GM21737 (cell line): ENCODE data around the gene CRYGS.
"Not testable (repeated sequence)": the region's sequence is repeated elsewhere in the genome, so short reads cannot be mapped to it uniquely, and the experiment has no call there.

Experiments used
- ATAC-seq: cut with Tn5 transposase; IDR thresholded peaks from one replicate; pipeline ENCODE4 v1.9.1; 2021; ENCODE audit warnings: mild to moderate bottlenecking, moderate library complexity; ENCODE audit not compliant: unreplicated experiment

Gene CRYGS

DNA sequence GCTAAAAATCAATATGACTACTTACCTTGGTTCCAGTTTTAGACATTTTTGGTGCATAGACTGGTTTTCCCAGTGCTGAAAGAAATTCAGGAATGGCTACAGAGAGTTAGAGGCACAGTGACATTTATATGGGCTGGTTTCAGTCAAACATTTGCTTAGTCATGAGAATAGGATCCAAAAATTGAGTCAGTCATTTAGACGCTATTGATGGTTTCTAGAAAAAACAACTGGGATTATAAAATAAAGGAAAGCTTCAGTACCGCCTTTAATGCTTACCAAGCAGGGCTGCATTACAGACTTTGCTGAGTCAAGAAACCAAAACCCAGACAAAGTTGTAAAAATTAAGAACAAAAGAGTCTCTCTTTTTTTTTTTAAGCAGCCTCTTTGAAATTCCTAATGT, at the start of gene CRYGS:
Gene CRYGS (minus strand): TSS at position 100 of the 400 bp plus-strand sequence. CDS start 54 bp downstream, at position 46.
- ATAC-seq: no peak

DNA sequence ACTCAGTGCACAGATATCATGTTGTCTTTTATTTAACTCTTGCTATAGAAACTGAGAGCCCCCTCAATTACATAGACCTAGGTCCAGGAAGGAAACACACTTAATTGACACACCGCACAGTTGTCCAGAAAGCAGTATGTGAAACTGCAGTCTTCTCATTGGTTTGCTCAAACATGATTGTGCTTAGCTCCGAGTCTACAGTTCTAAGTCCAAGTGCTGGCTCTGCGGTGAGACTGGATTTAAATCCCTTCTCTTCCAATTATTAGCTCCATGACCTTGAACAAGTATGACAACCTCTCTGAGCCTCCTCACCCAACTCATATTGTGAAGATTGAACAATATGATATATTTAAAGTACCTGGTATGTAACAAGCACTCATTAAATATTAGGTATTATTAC, 49.7 kb upstream of the CRYGS start:
- ATAC-seq: no peak

DNA sequence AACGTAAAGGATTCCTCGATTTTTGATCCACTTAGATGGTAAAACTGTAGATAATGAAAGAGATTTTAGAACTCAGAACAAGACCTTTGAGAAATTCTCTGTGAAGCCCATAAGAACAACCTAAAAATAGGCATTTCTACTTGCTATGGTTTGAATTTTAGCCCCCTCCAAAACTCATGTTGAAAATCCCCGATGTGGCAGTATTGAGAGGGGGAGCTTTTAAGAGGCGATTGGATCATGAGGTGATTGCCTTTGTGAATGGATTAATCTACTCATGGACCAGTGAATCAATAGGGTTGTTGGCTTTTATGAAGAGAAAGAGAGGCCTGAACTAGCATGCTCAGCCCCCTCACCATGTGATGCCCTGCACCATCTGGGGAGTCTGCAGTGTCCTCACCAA, 48.5 kb upstream of the CRYGS start:
- no peak for ATAC-seq

DNA sequence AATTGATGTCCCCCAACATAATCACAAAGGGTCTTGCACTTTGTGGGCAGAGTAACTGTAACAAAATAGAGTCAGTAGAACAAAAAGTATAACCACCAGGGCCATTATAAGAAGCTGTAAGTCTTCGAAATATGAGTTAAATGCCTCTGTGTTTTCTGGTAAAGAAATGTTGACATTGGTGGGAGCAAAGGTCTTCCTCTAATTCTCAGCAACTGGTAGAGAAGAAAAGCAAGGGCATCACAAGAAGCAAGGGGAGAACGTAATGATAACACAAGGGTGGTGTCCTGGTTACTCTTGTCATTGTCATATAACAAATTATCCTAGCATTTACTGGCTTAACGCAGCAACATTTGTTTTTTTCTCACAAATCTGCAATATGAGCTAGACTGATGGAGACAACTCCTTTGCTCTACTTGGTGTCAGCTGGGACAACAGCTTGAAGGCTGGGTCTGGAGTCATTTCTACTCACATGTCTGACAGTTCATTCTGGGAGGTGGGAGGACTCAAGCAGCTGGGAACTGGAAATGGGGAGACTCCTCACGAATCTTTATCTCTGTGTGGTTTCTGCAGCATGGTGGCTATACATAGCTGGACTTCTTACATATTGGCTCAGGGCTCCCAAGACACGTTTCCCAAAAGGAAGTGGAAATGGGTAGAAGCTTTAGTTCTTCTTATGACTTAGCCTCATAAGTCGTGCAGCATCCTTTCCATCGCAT, 46.6 kb upstream of the CRYGS start:
- no peak for ATAC-seq

DNA sequence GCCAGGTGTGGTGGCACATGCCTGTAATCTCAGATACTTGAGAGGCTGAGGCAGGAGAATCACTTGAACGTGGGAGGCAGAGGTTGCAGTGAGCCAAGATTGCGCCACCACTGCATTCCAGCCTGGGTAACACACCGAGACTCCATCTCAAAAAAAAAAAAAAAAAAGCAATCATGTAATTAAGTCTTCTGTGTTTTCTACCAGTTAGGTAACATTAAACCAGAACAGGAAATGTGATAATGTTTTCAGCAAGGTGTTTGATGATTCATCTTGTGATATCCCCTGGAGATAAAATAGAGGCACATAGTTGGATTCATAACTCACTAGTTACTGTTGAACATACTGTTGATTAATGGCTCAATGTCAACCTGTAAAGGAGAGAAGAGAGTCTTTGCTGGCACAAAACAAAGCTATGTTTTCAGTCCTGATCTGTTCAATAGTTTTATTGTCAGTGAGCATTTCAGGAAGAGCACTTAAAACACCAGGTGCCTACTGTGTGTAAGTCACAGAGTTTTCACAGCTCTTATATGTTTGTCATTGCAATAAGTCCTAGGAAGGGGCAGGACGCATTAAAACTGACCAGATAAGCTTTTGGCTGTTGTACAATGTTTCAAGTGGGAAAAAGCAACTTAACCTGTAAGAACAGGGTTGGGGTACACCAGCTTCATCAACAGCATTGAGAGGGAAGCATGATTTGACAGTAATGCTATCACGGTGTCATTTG, 45.8 kb upstream of the CRYGS start:
- ATAC-seq: no peak

DNA sequence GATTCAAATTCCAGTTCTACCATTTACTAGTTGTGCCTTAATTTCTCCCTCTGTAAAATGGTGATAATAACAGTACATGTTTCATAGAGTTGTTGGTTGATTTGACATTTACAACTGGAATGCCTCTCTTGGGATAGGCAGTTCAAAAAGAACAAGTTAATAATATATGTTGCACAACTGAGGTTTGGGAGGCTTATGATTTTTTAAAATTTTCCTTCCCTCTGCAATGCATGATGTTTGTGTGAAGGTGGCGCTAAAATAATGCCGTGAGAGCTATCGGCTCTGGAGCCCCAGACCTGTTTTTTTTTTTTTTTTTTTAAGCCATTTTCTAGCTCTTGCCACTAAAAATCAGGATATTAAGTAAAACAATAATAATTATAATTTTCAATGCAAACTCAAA, 44.9 kb upstream of the CRYGS start:
- ATAC-seq: no peak

DNA sequence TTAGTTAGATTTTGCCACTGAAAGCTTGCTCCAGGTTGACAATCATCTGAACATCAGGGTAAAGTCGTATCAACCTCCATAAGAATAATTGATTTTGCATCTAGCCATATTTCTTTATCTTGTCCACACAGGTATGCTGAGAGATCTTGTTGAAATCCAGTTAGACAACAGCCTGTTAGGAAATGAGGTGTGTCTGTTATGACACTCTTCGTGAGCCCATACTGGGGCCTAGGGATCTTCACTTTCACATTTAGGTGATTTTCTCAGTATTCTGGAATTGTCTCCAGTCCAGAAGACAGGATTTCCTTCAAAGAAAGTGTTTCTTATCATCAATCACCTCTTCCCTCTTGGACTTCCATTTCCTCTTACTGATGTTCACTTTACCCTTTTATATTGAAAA, 44.5 kb upstream of the CRYGS start:
- no peak for ATAC-seq

DNA sequence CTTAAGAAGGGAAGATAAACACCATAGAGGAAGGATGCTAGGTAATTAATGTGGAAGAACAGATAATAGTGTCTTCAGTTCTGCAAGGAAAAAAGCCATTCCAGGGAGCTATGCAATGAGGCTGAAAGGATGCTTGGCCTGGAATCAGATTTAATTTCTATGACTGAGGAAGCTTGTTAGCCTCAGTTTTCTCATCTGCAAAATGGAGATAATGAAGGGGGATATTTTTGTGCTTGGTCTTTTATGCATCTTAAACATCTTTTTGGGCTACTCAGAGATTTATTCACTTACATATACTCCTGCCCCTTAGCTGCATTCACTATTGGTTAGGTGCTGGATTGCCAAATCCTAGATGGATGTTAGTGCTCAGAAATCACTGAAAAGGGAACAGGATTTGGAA, 43.0 kb upstream of the CRYGS start:
- no peak for ATAC-seq

DNA sequence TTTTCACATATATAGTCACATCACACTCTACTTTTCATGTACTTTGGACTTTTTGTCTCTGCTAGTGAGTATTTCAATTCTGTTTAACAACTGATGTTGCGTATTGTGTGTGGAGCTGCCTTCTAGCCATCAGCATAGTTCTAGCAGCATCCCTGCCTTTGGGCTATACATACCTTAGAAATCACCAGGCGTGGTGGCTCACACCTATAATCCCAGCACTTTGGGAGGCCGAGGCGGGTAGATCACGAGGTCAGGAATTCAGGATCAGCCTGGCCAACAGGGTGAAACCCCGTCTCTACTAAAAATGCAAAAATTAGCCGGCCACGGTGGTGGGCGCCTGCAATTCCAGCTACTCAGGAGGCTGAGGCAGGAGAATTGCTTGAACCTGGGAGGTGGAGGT, 42.1 kb upstream of the CRYGS start:
- ATAC-seq: not testable (repeated sequence)

DNA sequence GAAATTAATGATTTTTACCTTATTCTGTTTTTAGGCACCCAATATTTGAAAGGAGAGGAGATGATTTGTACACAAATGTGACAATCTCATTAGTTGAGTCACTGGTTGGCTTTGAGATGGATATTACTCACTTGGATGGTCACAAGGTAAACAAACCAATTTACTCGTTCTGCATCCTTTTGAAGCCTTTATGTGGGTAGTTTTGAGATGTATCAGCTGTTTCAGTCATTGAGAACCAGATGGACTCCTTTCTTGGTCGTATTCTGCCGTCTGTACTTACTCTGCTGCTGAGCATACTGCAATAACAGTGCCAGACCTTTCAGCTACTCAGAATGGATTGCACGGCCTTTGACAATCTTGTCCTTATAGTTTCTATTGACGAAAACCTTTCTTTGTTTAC, 39.7 kb upstream of the CRYGS start:
- no peak for ATAC-seq

DNA sequence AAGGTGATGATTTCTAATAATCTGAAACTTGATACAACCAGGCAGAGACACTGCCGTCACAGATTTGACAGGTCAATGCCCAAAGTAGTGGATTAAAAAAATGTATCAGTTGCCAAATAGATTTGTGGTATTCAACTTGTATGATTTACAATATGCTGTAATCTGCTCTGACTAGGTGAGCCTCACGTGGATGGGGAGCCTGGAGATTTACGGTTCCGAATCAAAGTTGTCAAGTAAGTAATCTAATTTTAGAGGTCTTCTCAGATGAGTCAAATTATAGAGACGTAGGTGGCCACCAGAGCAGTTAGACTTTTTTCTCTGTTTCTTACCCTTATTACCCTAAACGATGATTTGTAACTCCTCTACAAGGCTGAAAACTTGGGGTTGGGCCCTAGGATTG, 38.4 kb upstream of the CRYGS start:
- no peak for ATAC-seq

DNA sequence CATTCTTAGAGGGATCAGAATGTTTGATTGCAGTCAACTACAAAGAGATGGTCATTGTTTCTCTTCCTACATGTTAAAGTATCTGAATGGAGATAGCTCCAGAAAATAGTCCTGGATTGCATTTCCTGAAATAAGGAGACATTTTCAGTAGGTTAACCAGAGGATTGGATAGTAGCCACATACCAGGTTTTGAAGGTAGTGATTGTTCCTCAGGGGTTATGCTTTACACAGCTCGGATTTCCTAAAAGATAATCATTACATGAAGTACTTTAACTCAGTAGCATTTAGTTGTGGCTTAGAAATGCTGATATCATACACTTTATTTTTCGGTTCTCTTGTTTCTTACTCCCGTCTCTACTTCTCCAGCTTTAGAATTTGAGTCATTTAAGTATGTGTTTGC, 36.6 kb upstream of the CRYGS start:
- ATAC-seq: no peak

DNA sequence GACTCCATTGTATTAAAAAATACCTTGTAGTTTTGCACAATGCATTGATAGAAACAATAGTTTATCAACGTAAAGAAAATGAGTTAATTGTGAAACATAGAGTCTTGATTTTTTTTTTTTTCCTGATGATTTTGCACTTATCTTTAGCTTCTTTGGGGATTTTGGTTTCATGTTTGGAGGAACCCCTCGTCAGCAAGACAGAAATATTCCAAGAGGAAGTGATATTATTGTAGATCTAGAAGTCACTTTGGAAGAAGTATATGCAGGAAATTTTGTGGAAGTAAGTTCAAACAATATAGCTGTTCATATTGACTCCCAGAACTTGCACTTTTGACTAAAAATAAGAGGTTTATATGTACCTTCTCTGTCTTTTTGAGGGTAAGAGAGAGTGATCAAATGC, 33.3 kb upstream of the CRYGS start:
- ATAC-seq: no peak

DNA sequence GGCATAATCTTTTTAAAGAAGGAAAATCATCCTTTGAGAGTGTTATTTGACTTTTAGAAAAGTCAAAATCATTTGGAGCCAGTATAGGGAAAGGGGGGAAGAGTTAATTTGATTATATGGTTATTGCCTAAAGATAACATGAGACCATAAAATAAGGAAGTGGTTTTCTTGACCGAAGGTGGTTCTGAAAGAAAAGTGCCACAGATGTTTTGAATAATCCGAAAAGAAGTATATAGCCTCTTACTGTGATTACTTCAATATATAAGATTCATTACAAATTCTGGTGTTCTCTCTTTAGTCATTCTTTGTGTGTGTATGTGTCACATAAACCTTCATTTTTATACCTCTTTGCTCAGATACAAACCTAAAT, 27.4 kb upstream of the CRYGS start:
- ATAC-seq: no peak

DNA sequence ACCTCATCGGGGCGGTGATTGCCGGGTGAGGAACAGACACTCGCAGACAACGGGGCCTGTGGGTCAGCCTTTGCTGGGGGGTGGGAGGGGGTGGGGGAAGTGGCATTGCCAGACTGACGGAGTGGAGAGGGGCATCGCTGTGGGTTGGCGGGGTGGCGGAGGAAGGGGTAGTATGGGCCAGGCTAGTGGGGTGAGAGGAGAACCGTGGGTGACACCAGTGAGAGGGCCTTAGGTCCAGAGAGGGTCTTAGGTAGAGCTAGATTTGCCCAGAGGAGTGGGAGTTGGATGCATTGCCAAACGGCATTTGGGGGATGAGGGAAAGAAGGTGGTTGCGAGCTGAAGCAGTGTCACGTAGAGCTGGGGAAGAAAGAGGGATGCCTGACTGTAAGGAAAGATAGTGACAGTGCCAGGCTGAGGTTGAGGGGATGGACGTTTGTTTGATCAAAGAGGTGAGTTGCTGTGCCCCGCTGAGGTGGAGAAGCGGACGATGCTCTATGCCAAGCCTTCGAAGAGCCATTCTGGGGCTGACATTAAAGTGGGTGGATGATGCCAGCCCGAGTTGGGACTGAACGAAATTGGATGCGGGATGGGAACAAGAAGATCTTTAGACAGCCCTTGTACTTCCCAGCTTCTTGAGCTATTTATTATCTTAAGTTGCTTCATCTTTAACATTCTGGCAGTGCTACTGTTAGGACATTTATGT, 26.9 kb upstream of the CRYGS start:
- ATAC-seq: no peak

DNA sequence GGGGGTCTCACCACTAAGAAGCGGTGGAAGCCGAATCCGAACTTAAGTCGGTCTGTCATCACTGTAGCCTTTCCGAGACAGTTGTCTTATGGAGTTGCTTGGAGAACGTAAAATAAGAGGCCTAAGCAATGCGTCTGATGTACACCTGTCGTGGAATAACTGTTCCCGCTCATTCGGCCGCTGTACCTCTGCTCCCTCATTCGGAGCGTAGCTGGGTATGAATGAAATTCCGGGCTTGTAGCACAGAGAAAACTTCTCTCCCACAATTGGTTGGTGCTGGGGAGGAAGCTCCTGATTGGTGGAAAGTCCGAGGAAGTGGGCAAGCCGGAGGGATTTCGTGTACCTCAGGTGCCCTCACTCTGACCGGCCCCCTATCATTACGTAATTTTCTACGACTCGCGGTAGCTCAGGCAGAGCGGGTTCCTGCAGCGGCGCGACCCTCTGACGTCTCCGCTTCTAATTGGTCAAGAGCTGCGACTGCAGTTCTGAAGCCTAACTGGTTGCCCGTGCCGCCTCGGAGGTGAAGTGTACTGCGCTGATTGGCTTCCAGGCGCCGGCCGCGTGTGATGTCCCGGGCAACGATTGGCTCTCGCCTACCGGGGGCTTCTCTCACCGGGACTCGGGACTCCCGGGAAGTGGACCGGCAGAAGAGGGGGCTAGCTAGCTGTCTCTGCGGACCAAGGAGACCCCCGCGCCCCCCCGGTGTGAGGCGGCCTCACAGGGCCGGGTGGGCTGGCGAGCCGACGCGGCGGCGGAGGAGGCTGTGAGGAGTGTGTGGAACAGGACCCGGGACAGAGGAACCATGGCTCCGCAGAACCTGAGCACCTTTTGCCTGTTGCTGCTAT, 26.1 kb upstream of the CRYGS start, which contains the start of gene DNAJB11:
Gene DNAJB11 (plus strand): TSS at position 625 of the 845 bp plus-strand sequence. CDS start 178 bp downstream, at position 803.
- peak; percentile 79 for ATAC-seq

DNA sequence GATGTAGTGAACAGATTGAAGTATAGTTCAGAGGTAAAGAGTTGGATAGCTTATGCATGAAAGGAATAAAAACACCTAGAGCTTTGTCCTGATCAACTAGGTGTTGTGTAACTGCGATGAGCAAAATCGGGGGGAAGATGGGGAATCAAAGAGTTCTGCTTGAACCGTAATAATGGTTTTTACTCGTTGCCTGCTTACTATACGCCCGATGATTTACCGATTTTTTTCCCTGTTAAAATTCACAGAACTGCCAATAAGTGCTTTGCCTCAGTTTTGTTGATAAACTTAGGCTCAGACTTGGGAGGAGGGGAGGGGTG, 25.6 kb upstream of the CRYGS start:
- no peak for ATAC-seq

DNA sequence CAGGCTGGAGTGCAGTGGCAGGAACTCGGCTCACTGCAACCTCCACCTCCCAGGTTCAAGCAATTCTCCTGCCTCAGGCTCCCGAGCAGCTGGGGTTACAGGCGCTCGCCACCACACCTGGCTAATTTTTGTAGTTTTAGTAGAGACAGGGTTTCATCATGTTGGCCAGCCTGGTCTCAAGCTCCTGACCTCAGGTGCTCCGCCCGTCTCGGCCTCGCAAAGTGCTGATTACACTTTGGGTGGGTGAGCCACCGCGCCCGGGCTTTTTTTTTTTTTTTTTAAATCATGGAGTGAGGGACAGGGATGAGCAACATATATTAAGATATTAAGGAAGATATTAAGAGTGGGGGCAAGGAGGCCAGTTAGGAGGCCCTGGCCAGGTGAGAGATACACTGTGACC, 25.2 kb upstream of the CRYGS start:
- ATAC-seq: not testable (repeated sequence)

DNA sequence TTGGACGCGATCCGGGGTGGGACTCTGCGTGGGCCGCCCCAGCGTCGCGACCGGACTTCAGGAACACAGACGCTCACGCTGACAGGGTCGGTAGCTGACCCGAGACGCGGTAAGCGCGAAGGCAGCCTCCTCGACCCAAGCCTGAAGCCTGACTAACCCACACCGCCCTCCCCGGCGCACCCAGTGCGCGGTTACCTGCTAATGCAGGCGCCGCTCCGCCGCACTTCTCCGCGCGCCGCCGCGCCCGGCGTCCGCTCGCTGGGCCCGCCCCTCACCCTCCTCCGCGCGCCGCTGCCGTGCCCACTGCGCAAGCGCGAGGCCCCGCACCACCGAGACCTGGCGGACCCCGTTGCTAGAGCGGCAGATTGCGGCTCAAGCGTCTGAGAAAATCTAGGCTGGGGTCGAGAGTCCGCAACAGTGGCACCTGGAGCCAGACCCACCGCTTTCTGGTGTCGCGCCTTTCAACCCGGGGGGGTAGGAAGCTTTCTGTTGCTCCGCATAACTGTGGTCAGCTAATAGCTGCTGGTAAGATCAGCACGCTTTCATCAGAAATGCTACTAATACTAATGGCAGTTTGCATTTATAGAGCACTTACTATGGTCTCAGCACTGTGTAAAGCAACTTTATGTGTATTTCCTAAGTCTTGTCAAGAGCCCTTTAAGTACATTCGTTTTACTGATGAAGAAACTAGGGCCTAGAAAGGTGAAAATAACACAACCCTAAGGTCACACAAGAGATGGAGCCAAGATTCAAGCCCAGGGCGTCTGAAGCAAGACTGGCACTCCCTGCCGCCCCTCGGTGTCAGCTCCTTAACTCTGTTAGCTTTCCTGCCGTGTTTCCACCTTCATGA, 23.1 kb upstream of the CRYGS start, which contains the start of gene TBCCD1:
Gene TBCCD1 (minus strand): TSS at position 268 of the 850 bp plus-strand sequence. CDS start 3,010 bp downstream, outside the sequence.
- peak; percentile 43 for ATAC-seq

DNA sequence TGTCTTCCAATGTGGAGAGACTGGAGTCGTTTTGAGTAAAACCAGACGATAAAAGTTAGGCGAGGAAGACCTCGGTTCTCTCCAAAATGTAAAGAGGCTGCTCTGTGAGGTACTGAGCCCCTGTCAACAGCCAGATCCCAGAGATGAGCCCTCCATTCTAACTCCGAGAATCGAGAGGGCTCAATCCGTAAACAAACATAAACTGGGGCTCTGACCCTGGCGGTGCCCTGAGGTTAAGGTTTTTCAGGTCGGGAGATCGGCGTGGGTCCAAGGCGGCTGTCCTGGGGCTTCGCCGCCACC, 22.5 kb upstream of the CRYGS start:
- peak; percentile 4 for ATAC-seq
